GM19328 (cell line): ENCODE measurements around the gene CRYGA.
"Not testable (repeated sequence)": the region's sequence is repeated elsewhere in the genome, so short reads cannot be mapped to it uniquely, and the experiment has no call there.

Experiments used
- ATAC-seq: cut with Tn5 transposase; IDR thresholded peaks from one replicate; pipeline ENCODE4 v1.9.1; 2021; ENCODE audit warnings: mild to moderate bottlenecking, moderate library complexity; ENCODE audit not compliant: unreplicated experiment

Gene CRYGA

DNA sequence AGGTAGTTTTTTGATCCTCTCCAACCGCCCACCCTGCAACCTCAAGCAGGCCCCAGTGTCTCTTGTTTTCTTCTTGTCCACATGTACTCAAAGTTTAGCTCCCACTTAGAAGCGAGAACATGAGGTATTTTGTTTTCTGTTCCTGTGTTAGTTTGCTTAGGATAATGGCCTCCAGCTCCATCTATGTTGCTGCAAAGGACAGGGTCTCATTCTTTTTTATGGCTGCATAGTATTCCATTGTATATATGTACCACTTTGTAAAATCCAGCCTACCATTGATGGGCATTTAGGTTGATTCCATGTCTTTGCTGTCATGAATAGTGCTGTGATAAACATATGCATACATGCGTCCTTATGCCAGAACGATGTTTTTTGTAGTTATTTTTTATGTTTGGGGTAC lies 36.3 kb downstream of the CRYGA start:
- no peak for ATAC-seq

DNA sequence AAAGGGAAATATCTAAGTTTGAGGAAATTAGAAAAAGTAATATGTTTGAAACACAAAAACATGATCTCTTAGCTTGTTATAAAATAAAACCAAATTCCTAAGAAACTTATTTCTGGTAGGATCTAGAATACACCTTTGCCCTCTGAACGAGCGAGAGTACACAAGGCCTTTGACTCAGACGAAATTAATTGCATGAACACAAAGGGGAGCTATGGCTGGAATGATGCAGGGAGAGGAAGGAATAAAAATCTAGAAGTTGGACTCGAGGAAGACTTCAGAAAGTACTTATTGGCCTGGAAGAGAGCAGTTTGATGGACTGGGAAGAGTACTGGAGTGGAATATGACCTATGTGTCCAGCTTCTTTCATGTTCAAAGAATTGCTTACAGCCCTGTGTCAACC lies 38.1 kb downstream of the CRYGA start:
- no peak for ATAC-seq

DNA sequence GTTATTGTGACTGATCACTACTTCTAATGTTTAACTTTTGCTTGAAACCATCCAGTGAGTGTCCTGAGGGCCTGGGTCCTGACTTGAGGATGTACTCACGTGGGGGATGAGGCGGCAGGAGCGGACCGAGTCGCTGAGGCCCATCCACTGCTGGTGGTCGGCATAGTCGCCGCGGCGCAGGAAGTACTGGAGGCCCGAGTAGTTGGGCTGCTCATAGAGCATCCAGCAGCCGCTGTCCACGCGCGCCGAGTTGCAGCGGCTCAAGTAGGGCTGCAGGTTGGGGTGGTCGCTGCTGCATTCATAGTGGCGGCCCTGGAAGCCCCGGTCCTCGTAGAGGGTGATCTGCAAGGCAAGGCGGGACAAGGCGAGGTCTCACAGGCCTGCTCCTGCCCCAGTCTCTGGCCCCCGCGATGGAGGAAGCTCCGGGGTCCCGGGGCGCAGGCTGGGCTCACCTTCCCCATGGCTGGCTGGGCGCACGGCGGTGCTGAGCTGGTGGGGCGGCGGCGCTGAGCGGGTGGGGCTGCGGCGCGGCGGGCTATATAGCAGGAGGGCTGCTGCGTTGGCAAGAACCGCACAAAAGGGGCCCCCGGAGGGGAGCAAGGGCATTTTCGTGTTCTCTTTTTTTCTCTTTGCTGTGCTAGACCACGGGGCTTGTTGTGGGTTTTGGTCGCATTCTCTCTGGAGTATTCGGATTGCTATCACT lies 39.2 kb downstream of the CRYGA start, which contains the start of gene CRYGD:
Gene CRYGD, minus strand, starts transcription at position 512 of the 703 bp plus-strand sequence. Its CDS starts 51 bp downstream, at position 461.
- not testable (repeated sequence) for ATAC-seq

DNA sequence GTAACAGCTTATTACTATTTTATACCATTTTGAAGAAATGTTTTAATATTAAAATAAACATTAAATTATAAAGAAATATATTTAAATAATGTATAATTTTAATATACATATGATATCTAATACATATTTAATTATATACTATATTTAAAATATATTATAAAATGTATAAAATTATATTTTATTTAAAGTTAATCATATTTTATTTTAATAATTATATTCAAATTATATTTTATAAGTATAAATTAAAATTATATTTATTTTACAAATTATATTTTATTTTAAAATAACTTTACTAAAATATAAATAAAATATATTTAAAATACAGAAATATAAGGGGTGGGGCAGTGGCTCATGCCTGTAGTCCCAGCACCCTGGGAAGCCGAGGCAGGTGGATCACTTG lies 41.1 kb downstream of the CRYGA start:
- no peak for ATAC-seq

DNA sequence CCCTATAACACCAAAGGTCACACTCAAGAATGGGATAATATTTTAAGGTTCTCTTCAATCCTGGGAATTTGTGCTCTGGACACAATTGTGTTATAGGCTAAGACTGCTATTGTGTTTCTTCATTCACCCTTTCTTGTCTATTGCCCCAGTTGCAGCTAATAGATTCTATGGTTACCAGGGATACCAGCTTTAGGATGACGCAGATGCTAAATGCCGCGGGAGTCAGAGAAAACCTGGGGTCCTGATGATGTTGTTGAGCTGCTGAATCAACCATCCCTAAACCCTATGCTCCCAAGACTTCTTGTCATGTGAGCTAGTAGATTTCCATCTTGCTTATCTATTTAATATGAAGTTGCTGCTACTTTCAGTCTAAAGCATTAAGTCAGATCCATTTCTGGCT lies 44.5 kb downstream of the CRYGA start:
- no peak for ATAC-seq

DNA sequence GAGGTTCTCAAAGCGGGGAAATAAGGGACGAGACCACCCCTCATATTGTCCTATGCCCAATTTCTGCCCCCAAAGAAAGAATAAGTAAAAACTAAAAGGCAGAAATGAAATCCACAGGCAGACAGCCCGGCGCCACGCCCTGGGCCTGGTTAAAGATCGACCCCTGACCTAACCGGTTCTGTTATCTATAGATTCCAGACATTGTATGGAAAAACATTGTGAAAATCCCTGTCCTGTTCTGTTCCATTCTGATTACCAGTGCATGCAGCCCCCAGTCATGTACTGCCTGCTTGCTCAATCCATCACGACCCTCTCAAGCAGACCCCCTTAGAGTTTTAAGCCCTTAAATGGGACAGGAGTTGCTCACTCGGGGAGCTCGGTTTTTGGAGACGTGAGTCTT lies 46.0 kb downstream of the CRYGA start:
- not testable (repeated sequence) for ATAC-seq

DNA sequence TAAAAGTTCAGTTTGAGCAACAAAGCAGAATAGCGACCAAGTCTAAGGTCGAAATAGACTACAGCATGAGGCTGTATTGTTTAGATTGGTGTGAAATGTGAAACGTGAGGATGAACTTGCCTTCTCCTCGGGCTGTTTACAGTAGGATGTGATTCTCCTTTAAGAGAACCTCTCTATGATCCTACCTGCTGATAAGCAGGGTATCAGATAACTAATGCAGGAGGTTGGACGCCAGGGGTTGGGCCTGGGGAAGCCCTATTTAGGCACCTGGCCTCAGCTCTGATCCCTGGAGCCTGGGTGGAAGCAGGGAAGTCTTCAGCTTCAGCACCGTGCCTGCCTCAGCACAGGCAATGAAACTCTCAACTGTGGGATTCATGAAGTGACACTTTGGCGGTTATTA lies 50.4 kb downstream of the CRYGA start:
- no peak for ATAC-seq

DNA sequence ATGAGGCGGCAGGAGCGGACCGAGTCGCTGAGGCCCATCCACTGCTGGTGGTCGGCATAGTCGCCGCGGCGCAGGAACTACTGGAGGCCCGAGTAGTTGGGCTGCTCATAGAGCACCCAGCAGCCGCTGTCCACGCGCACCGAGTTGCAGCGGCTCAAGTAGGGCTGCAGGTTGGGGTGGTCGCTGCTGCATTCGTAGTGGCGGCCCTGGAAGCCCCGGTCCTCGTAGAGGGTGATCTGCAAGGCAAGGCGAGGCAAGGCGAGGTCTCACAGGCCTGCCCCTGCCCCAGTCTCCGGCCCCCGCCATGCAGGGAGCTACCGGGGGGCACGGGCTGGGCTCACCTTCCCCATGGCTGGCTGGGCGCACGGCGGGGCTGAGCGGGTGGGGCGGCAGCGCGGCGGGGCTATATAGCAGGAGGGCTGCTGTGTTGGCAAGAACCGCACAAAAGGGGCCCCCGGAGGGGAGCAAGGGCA lies 51.1 kb downstream of the CRYGA start:
- ATAC-seq, result not testable (repeated sequence)
